VCaP (cell line): Measurements from ENCODE around the gene PHLDA3.

Experiments
- H3K27ac ChIP-seq: fragments of 450-650 bp; 2 replicates; pipeline ENCODE4 v1.5.1; 2017
- CTCF ChIP-seq: fragments of 450-650 bp; conservative IDR thresholded peaks from 2 replicates; pipeline ENCODE4 v1.5.1; 2017; ENCODE audit warnings: mild to moderate bottlenecking, moderate library complexity

The PHLDA3 gene

GRCh38 chr1:201501812-201502510 is 33.0 kb upstream of the PHLDA3 start:
- H3K27ac ChIP-seq = peak overlapping the region; percentile 88
- TF ChIP-seq CTCF = no peak

- H3K27ac ChIP-seq = peak overlapping the region; percentile 88
- no peak for TF ChIP-seq CTCF
These were observed 32.2 kb upstream of the PHLDA3 start for GRCh38 chr1:201501144-201501543.

GRCh38 chr1:201500670-201501120 is 31.7 kb upstream of the PHLDA3 start:
- H3K27ac ChIP-seq = peak overlapping the region; percentile 88
- TF ChIP-seq CTCF = no peak

- H3K27ac ChIP-seq = peak overlapping the region; percentile 88; the same call in 1 of the 2 replicates
- TF ChIP-seq CTCF = no peak
These were observed 31.0 kb upstream of the PHLDA3 start for GRCh38 chr1:201499795-201500669.

- TF ChIP-seq CTCF = no peak
- H3K27ac ChIP-seq = no peak overlapping the region
These were observed 30.2 kb upstream of the PHLDA3 start for GRCh38 chr1:201499191-201499590.

- no peak overlapping the region for H3K27ac ChIP-seq
- TF ChIP-seq CTCF = no peak
These were observed 29.6 kb upstream of the PHLDA3 start for GRCh38 chr1:201498621-201499020.

- TF ChIP-seq CTCF = no peak
- H3K27ac ChIP-seq = no peak overlapping the region
These were observed 29.0 kb upstream of the PHLDA3 start for GRCh38 chr1:201497935-201498509.
